ENCODE data around the gene EDA.

DNA sequence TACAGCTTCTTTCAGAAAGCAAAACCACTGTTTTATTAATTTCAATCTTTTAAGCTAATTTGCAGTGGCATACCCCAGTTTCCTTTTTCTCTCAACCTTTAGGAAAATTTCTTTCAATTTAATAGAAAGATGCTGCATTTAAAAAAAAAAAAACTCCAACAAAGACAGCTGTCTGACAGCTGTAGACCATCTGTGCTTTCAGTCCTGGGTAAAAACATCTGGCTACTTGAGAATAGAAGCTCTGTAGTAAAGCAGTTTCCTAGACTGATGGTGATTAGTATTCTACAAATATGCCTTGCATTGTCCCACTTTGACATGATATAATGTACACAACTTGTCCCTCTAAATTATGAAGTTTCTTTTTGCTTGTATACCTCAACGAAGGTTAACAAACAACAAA, 197.8 kb downstream of the EDA start:
- no peak for TF ChIP-seq POLR2A (IDR thresholded peaks at IDR 0.05)
- TF ChIP-seq, protein P1, sequence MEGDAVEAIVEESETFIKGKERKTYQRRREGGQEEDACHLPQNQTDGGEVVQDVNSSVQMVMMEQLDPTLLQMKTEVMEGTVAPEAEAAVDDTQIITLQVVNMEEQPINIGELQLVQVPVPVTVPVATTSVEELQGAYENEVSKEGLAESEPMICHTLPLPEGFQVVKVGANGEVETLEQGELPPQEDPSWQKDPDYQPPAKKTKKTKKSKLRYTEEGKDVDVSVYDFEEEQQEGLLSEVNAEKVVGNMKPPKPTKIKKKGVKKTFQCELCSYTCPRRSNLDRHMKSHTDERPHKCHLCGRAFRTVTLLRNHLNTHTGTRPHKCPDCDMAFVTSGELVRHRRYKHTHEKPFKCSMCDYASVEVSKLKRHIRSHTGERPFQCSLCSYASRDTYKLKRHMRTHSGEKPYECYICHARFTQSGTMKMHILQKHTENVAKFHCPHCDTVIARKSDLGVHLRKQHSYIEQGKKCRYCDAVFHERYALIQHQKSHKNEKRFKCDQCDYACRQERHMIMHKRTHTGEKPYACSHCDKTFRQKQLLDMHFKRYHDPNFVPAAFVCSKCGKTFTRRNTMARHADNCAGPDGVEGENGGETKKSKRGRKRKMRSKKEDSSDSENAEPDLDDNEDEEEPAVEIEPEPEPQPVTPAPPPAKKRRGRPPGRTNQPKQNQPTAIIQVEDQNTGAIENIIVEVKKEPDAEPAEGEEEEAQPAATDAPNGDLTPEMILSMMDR (IDR thresholded peaks at IDR 0.05 in 4 of 5, conservative IDR thresholded peaks at IDR 0.05 in 1 of 5), result no peak

Measured in gastrocnemius medialis (tissue), 4 donors.